ENCODE results near the gene TUT7.
"Not testable (repeated sequence)": the region's sequence is repeated elsewhere in the genome, so short reads cannot be mapped to it uniquely, and the experiment has no call there.

Gene TUT7

DNA sequence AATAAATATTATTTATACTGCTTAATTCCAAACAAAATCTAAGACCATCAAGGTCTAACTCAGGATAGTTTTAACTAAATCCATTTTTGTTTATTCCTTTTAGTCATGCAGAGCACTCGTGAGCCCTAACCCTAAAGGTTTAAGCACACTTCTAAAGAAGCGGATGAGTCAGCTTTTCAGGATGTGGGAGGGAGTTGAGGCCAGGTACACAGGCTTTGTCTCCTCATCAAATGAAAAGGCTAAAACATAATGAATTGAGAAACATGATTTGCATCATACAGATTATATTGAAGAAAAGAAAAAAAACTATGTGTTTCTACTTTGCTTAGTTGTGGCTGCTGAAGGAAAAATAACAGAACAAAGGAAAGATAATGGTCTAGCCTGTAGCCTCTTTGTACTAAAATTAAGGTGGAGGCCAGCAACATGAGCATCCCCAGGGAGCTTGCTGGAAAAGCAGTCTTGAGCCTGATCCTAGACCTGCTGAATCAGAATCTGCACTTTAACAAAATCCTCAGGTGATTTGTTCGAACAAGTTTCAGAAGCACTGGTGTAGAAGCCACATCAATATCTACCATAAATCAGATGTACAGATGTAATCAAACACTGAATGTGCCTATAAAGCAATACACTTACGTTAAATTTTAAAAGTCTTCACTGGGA is 50.8 kb downstream of the TUT7 start:
- DNase-seq, result no peak

DNA sequence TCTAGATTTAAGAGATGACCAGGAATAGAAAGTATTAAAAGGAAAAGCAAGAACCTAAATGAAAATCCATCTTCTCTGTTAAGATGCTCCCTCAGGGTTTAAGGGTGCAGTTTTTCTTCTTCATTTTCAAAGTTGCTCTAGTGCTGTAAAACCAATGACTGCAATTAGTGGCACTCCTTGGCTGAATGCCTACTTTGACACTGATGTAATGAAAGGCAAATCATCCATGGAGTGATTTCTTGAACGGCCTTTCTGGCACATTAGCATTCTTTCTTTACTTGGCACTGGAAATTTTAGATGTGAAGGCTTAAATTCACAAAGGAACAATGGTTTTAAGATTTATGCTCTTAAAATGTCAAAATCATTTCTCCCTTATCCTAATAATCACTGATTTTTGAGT is 52.5 kb downstream of the TUT7 start:
- DNase-seq, result no peak

DNA sequence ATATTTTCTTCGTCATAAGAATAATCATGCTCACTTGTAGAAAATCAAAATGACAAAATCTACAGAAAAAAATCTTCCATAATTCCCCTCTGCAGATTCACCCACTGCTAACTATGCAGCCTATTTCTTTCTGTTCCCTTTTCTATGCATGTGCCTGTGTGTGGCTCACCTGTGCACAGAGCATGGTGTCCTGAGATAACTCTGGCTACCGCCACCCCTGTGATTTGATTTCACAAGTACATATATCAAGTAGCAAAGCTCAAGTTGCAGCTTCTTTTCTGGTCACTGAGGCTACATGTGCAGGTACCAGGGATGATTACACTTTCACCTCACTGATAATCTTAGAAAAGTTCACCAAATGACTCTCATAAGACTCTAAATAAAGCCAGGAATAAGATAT is 53.5 kb downstream of the TUT7 start:
- DNase-seq, result no peak

DNA sequence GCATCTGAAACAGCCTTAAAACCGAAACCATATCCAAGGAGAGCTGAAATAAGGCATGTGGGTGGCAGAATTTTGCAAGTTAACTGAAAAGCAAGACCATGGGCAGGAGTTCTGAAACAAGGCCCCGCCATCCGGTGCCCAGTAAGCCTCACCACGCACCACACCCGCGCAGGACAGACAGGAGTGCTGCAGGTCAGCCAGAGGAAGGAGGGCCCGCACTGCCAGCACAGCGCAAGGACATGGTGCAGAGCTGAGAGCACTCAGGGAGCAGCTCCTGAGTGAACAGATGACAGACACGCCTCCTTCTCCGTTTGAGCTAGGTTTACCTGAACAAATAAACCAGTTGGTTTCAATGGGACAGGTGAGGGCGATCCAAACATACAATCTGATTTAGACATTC is 55.3 kb downstream of the TUT7 start:
- peak in 1 of 56 donors; percentile 15 for DNase-seq

DNA sequence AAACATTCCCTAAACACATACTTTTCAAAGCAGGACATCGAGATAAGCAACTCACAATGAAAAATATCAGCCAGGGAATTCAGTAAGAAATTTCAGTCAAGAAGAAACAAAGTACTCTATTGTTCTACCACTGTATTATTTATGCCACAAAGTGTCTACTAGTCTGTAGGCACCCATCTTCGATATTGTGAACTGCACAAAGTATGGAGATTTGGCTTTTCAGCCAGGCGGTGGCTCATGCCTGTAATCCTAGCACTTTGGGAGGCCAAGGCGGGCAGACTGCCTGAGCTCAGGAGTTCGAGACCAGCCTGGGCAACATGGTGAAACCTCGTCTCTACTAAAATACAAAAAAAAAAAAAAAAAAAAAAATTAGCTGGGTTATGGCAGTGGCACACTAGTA is 63.9 kb downstream of the TUT7 start:
- DNase-seq, result not testable (repeated sequence)

DNA sequence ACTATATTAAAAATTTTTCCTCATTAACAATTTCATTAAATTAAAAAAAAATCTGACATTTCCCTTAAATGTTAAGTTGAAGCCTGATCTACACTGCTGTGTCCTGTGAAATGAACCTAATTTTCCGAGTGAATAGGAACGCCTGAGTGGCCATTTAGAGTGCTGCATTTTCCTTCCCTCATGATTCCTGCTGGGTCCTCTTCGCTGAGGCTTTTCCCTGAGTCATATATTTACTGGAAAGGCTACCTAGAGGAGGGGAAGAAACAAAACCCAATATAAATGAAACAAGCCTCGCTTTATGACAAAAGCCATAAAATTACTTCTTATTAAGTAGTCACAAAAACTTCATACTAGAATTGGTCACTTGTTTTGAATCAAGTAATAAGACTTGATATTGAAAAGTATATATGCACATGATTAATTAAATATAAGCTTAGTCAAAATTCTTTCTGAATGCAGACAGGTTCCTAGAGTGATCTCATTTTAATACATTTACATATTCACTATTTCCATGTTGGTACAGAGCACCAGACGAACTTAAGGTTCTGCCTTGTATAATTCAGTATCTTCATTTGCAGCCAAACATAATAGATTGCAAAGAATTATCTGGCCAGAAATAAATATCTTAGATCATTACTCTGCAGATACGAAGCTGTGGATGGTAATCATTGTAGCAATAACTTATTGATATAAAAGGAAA is 65.6 kb downstream of the TUT7 start:
- DNase-seq, result no peak

DNA sequence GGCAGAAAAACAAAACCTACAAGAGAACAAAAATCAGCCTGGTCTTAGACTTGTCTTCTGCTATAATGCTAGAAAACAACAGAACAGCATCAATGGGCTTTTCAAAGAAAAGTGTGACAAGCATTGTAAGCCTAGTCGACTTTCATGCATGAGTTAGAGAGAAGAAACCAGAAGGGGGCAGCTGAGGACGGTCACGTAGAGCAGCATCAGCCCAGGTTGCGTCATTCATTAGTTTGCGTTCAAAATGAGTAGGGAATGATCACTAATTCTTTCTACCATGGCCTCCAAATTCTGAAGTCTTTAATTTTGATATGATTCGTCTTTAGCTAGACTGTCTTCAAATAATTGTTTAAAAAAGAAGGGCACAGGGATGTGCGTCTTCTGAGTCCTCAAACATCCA is 67.2 kb downstream of the TUT7 start:
- peak in 1 of 56 donors; percentile 5 for DNase-seq

DNA sequence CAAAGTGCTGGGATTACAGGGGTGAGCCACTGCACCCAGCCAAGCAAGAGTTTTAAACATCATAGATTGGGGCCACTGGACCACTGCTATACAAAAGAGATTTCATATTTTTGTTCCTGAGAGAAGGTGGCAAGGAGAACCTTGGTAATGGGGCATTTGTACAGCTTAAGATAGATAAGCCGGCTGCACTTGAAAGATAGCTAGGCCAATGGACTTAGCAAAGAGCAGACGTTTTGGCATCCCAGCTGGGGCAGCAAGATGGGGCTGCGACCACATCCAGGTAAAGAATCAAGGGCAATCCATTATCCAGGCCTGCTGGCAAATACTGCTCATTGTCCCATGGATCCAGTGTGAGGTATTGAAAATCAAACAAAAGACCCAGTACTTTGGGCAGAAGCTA is 67.9 kb downstream of the TUT7 start:
- no peak for DNase-seq

DNA sequence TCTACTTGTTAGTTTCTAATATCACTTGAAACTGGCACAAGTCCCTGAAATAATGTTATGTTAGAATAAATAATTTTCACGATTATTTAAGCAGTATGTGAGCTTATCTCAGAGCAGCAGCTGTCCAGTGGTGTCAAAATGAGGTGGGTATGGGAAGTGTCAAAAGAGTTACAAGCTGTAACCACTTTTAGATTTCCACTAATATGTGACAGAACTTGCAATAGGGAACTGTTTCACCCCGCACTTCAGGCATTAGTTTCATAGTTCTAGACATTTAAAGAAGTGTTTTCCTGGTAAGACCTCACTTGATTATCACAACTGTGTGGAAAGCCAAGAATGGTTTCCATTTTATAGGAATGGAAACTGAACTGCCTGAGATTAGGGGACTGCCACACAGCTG is 68.9 kb downstream of the TUT7 start:
- no peak for DNase-seq

DNA sequence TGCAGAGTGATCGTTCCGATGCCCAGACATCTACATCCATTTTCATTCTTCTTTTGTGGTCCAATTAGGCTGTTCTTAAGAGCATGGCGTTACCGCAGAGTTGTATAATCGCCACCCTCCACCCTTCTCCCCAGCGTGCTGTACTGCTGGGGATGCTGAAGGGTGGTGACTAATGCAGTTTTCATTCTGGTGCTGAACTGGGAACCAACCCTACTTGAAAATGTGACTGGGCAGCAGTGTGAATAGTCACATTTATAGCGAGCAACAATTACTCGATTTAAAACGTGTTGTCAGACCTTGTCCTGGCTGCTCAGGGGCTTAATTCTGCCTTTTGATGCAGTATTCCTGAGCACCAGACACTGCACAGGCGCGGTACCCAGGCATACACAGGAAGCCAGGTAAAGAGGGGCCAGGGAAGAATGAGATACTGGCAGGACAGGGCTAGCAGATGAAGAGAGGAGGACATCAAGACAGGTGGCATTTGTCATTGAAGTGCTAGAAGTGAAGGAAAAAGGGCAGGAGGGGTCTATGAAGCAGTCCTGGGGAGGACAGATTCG is 71.2 kb downstream of the TUT7 start:
- peak in 16 of 56 donors; percentile 23 to 76 (median 54) for DNase-seq

DNA sequence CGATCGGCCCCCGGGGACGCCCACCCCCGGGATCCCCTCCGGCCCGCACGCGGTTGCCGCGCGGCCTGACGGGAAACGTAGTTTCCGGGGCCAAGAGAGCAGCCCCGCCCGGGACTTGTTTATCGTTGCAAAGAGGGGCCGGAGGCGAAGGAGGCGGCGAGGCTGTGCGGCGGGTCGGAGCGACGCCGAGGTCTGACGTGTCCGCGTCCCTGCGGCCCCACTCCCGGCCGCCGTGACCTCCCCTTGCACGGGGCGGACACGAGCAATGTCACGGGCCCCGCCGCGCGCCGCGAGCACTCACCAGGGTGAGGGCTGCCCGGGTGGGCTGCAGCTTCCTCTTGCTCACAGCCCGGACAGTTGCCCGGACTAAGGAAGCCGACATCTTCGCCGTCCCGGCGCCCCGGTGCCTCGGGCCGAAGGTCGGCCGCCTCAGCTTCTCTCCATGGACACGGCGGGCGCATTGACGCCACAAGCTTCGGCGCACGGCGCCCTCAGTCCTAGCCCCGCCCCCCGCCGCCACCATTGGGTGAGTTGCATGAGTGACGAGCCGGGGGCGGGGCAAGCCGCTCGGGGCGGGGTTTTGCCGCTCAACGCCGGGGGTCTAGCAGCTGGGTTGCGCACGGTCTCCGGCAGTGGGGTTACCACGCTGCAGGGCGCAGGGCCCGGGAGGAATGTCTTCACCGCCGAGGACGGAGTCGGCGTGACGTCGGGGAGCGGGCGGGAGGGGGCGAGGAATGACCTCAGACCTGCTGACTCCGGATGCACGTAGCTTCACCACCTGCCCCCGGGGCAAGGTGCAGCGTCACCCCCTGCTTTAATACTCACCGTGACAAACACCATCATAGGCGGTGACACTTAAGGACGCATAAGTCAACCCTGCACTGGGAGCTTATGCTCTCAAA is 71.9 kb downstream of the TUT7 start, which contains the start of gene ISCA1:
Gene ISCA1, minus strand, starts transcription at position 462 of the 902 bp plus-strand sequence. Its CDS starts 80 bp downstream, at position 382.
- peak; percentile 31 to 98 (median 90) for DNase-seq

DNA sequence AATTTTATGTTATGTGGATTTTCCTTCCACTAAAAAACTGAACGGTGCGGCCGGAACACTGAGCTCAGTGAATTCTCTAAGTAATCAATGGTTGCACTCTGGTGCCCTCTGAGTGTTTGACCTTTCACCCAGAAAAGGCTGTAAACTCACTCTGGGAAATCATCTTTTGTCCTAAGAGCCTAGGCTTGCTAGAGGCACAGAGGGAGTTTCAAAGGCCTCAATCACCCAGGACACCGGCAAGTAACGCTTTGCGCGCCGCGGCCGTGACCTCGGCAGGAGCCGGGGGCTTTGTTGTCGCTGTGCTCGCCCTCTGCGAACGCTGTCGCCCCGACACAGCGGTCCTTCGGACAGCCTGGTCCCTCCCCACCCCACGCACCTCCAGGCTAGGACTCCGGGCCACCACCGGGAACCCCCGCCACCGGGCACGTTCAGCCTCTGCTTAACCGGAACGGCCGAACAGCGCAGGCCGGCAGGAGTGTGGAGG is 72.6 kb downstream of the TUT7 start:
- peak in 2 of 56 donors; percentile 62 to 65 for DNase-seq

DNA sequence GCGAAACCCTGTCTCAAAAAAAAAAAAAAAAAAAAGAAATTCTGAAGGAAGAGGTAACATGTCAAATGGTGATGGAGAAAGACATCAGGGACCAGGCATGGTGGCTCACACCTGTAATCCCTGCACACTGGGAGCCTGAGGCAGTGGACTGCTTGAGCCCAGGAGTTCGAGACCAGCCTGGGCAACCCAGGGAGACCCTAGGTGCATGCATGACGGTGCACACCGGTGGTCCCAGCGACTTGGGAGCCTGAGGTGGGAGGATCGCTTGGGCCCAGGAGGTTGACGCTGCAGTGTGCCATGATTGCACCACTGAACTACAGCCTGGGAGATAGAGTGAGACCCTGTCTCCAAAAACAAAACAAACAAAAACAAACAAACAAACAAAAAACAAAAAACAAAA is 73.6 kb downstream of the TUT7 start:
- no peak for DNase-seq

DNA sequence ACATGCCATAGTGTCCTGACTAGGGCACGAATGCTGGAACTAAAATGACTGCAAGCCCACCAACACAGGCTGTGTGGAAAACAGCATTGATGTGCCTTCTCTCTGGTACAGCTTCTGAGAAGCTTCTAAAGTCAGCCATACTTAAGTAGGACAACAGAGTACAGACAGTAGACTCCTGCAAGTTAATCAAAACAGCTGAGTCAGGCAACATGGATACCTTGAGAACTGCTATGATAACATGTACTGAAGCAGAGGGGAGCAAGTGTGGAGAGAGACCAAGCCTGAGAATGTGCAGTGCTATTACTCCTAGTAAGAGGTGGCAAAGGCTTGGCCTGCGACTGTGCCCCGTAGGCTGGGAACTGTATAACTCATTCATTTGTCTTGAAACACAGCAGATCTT is 74.4 kb downstream of the TUT7 start:
- DNase-seq, result no peak

DNA sequence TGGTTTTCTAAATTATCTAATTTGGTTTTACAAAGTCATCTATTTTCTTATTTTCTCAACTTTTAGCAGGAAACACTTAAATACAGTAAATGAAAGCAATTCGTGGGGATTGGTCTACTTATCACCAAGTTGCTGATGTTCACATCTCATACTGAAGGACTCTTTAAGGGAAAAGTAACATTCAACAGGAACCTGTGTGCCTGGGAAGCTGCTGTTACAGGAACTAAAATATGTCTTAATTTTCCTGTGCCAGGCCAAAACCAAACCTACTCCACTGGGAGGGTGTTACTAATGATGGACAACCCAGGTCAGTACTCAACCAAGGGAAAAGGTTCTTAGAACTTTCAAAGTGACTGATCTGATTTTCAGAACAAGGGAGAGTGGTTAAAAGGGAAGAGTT is 77.1 kb downstream of the TUT7 start:
- no peak for DNase-seq

DNA sequence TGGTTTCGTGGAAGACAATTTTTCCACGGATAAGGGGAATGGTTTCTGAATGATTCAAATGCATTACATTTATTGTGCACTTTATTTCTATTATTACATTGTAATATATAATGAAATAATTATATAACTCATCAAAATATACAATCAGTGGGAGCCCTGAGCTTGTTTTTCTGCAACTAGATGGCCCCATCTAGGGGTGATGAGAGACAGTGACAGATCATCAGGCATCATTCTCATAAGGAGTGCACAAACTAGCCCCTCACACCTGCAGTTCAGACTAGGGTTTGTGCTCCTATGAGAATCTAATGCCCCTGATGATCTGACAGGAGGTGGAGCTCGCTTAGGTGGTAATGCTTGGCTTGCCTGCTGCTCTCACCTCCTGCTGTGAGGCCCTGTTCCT is 78.2 kb downstream of the TUT7 start:
- no peak for DNase-seq

DNA sequence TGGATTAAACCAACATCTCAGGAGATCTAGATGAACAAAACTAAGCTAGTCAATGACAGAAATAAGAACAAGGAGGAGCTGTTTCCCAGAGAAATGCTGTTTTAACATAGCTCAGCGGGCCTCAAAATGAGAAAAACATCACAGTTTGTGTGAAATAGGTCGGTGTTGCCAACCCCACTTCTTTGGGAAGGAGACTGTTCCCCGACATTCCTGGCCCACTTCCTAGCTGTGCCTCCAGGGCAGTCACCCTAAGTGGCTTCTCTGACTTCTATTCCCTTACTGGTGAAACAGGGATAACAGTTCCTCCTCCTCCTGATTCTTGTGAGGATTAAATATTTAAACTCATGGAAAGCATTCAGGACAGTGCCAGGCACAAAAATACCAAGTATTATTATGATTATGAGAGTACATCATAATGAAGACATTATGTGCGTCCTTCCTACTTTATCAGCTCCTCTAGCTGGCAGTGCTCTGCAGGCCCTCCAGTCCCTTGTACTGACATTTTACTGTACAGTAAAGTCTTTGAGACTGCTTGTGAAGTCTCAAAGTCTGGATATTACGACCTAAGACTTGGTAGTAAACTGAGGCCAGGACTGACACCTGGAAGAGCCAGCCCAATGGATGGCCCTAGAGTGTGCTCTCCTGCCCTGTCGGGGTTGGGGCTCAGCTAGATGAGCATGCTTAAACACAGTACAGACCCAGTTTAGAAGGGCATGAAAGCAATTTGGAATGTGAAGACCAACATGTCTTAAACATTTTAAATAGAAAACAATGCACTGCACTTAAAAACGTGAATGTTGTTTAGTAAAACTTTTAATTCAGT is 79.2 kb downstream of the TUT7 start:
- DNase-seq, result no peak

DNA sequence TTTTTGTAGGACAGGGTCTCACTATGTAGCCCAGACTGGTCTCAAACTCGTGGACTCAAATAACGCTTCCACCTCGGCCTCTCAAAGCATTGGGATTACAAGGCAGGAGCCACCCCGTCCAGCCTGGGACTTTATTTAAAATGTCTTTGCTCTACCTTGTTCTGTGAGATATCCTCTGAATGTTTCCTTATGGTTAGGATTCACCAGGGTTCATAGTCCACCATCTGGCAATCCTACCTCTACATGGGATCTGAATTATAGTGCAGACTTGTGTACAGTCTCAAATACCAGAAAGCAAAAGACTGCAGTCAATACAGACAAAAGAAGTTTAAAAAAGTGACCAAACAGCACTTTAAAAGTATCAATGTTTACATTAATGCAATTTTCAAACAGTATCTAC is 82.0 kb downstream of the TUT7 start:
- no peak for DNase-seq

DNA sequence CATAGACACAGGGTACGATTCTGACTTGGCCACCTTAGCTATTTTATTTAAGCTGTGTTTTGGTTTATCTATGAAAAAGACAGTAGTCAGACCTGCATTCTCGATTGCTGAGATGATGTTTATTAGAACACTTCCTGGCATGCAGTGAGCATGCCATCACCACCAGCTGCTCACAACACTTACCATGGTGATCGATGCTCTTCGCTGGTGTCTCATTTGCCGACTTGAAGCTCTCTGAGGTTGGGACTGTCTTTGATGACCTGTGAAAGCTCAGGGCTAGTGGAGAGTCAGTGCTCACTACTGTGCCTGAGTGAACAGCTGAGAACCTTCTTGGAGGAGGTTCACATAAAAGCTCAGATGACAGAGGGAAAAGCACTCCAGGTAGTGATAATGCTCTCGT is 90.3 kb downstream of the TUT7 start:
- no peak for DNase-seq

DNA sequence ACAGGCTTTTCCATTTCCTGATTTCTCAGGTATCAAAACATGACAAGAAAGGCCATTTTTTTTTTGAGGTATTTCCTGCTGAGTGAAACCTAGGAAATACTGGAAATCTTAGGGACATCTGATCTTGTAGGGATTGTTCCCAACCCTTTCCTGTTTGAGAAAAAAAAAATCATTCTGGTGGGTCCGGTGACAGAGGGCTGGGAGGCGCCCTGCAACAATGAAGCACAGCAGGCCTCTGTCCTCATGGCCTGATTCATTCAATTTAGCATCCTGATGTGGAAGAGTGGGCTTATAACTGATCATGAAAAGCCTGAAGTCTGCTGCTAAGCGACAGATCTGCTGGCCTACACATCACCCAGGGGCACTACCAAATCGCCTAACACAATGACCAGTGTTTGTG is 91.7 kb downstream of the TUT7 start:
- no peak for DNase-seq

DNA sequence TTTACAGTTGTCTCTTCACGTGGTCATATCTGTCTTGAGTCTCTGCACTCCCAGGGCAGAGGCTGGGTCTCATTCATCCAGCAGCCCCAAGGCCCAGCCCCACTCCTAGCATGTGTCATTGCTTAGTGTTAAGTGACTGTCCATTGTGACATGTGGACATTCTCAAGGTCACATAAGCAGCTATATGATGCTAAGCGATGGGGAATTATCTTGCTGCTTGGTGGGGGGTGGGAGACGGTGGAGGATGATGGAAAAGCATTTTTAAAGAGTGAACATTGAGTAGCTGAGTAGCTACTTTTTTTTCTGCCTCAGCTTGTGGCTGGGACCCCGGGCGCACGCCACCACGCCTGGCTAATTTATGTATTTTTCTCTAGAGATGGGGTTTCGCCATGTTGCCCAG is 94.7 kb downstream of the TUT7 start, which contains the start of gene C9orf153:
Gene C9orf153, minus strand, starts transcription at position 101 of the 400 bp plus-strand sequence. CDS start 30,054 bp downstream, outside the sequence.
- no peak for DNase-seq
